Lower leg skin (tissue), 4 donors: ENCODE measurements around the gene FMNL3. TPM values are rescaled to one million over a fixed set of nuclear protein-coding genes. Genes with fewer than 3 reads are reported as not detected.
A peak's percentile ranks its signal among the peaks of the same experiment; 100 is the strongest.

Experiments
- DNase-seq, 2 donors: peaks; one replicate each; pipeline ENCODE4 v3.0.0-alpha.2; 2019; ENCODE audit warnings: low spot score in 2 of 2
- H3K4me3 ChIP-seq: fragments of 200-600 bp; sonication (generic); 2 replicates; pipeline ENCODE4 v1.5.1; 2017; ENCODE audit warnings: mild to moderate bottlenecking, low read depth; ENCODE audit not compliant: poor library complexity, severe bottlenecking
- CTCF ChIP-seq, 3 donors: fragments of 450-650 bp; IDR thresholded peaks; one replicate each; pipeline ENCODE4 v1.5.1; 2016; ENCODE audit warnings: antibody characterized with exemption in 3 of 3, mild to moderate bottlenecking in 3 of 3, moderate library complexity in 2 of 3
- POLR2A ChIP-seq, 2 donors: fragments of 450-650 bp; IDR thresholded peaks; one replicate each; pipeline ENCODE4 v1.6.1; 2016 to 2017; ENCODE audit warnings: antibody characterized with exemption in 2 of 2, mild to moderate bottlenecking in 1 of 2, moderate library complexity in 1 of 2
- WGBS, 2 donors: methylation state at CpG; one replicate each; pipeline ENCODE4 v1.1.5; 2018; 5-methylcytosine and 5-hydroxymethylcytosine counted together
- intact Hi-C: fragments of 100-400 bp; cut with DNase I; formaldehyde crosslinking; loops from one replicate; pipeline ENCODE4 v1.15.0; 2023; ENCODE audit warnings: low total_unique reads
- total RNA-seq, 4 donors: library from RNA; depleted of rRNA; stranded (reverse); fragments of >200 nt; gene quantifications; one replicate each; pipeline ENCODE4 v1.1.0, GENCODE V29; 2016

The FMNL3 gene
- total RNA-seq, 4 donors from 2014 or later: 4.3 to 12.5 (median 6.9) TPM

GRCh38 chr12:49635656-49636055 lies 71.5 kb downstream of the FMNL3 start:
- WGBS, 2 donors: 93 to 98% methylated on average over 4 of the region's 4 CpGs
- DNase-seq: peak in 1 of 2 donors; percentile 80
- intact Hi-C loops: no loop called here
- no peak for TF ChIP-seq POLR2A (IDR thresholded peaks at IDR 0.05)
- no peak for TF ChIP-seq CTCF (IDR thresholded peaks at IDR 0.05)
- H3K4me3 ChIP-seq: no peak overlapping the region

GRCh38 chr12:49635036-49635435 lies 72.2 kb downstream of the FMNL3 start:
- WGBS, 2 donors: 83 to 90% methylated on average over 9 of the region's 9 CpGs
- peak in 1 of 2 donors; percentile 67 for DNase-seq
- TF ChIP-seq CTCF (IDR thresholded peaks at IDR 0.05) (no peak), POLR2A (IDR thresholded peaks at IDR 0.05) (no peak)
- intact Hi-C loops: no loop called here
- H3K4me3 ChIP-seq: no peak overlapping the region

GRCh38 chr12:49633703-49634345 lies 73.4 kb downstream of the FMNL3 start:
- no peak overlapping the region for H3K4me3 ChIP-seq
- peak in 1 of 2 donors; percentile 66 for DNase-seq

GRCh38 chr12:49632986-49633702 lies 74.1 kb downstream of the FMNL3 start:
- WGBS, 2 donors: 88 to 96% methylated on average over 8 of the region's 8 CpGs
- H3K4me3 ChIP-seq: no peak overlapping the region
- intact Hi-C loops: no loop called here
- peak in 1 of 2 donors; percentile 79 for DNase-seq
- no peak for TF ChIP-seq CTCF (IDR thresholded peaks at IDR 0.05)
- no peak for TF ChIP-seq POLR2A (IDR thresholded peaks at IDR 0.05)

More at GRCh38 chr12:49633703-49634345, 73.4 kb downstream of the FMNL3 start:
- intact Hi-C loops: no loop called here
- TF ChIP-seq CTCF (IDR thresholded peaks at IDR 0.05): no peak
- no peak for TF ChIP-seq POLR2A (IDR thresholded peaks at IDR 0.05)
- WGBS, 2 donors: 100% methylated on average over 2 of the region's 2 CpGs

GRCh38 chr12:49632401-49632800 lies 74.8 kb downstream of the FMNL3 start:
- WGBS, 2 donors: 89 to 93% methylated on average over 9 of the region's 9 CpGs
- TF ChIP-seq CTCF (IDR thresholded peaks at IDR 0.05) (no peak), POLR2A (IDR thresholded peaks at IDR 0.05) (no peak)
- intact Hi-C loops: no loop called here
- DNase-seq: no peak
- no peak overlapping the region for H3K4me3 ChIP-seq
